SK-N-SH (cell line): ENCODE results near the gene SMOC1. TPM values are rescaled to one million over a fixed set of nuclear protein-coding genes. Genes with fewer than 3 reads are reported as not detected.

ENCODE experiments used
- CTCF ChIA-PET: fragments of 300-600, 350-600 bp; formaldehyde crosslinking; extraction: SDS; loops from one replicate; lab custom pipeline; 2021; lab: Yijun Ruan, JAX
- POLR2A ChIA-PET: fragments of 350-600 bp; sonication (Branson Sonifier 250); formaldehyde crosslinking; extraction: SDS; loops from one replicate; lab custom pipeline; 2020; ENCODE audit warnings: antibody characterized with exemption, inconsistent platforms; lab: Yijun Ruan, JAX
- DNase-seq: peaks from one replicate; pipeline ENCODE4 v3.0.0; 2012
- H2AFZ ChIP-seq: fragments of 200-600 bp; sonication (generic); 2 replicates; pipeline ENCODE4 v1.8.1; 2016; ENCODE audit warnings: antibody characterized with exemption, mild to moderate bottlenecking, low read depth
- H3F3A ChIP-seq: fragments of 200-600 bp; sonication (generic); replicated peaks from 2 replicates; pipeline ENCODE3; 2016; ENCODE audit warnings: antibody characterized with exemption, mild to moderate bottlenecking; ENCODE audit not compliant: insufficient read depth
- H3K27ac ChIP-seq, 2 experiments: fragments of 200-500 bp in 1 of 2; fragments of 200-600 bp in 1 of 2; sonication (Bioruptor generic) in 1 of 2; sonication (generic), shearing (Covaris generic) in 1 of 2; 2 replicates each; pipeline versions ENCODE4 v1.5.1 to v1.6.1; 2014 to 2016; ENCODE audit warnings: low read depth in 2 of 2, inconsistent platforms in 1 of 2, low read length in 1 of 2, mild to moderate bottlenecking in 1 of 2, mixed read lengths in 1 of 2
- H3K27me3 ChIP-seq: fragments of 200-600 bp; sonication (generic), shearing (Covaris generic); 2 replicates; pipeline ENCODE4 v1.6.1; 2016; ENCODE audit warnings: mixed run types; ENCODE audit not compliant: insufficient read depth
- H3K36me3 ChIP-seq, 2 experiments: fragments of 200-500 bp in 1 of 2; fragments of 200-600 bp in 1 of 2; sonication (Bioruptor generic) in 1 of 2; sonication (generic) in 1 of 2; replicated peaks in 1 of 2; 2 replicates each; pipeline versions ENCODE3 to v1.5.1; 2014 to 2016; ENCODE audit warnings: low read length in 1 of 2, mild to moderate bottlenecking in 1 of 2; ENCODE audit not compliant: insufficient read depth in 2 of 2, control insufficient read depth in 1 of 2
- H3K4me1 ChIP-seq, 2 experiments: fragments of 200-500 bp in 1 of 2; fragments of 200-600 bp in 1 of 2; sonication (Bioruptor generic) in 1 of 2; sonication (generic), shearing (Covaris generic) in 1 of 2; 2 replicates each; pipeline versions ENCODE4 v1.5.1 to v1.6.1; 2014 to 2016; ENCODE audit warnings: low read depth in 1 of 2, low read length in 1 of 2, mixed run types in 1 of 2; ENCODE audit not compliant: insufficient read depth in 2 of 2, control insufficient read depth in 1 of 2
- H3K4me2 ChIP-seq: fragments of 200-600 bp; sonication (generic), shearing (Covaris generic); 2 replicates; pipeline ENCODE4 v1.6.1; 2017; ENCODE audit warnings: mixed run types
- H3K4me3 ChIP-seq, 2 experiments: fragments of 200-500 bp in 1 of 2; fragments of 200-600 bp in 1 of 2; sonication (Bioruptor generic) in 1 of 2; sonication (generic), shearing (Covaris generic) in 1 of 2; 2 replicates each; pipeline versions ENCODE4 v1.5.1 to v1.8.1; 2014 to 2016; ENCODE audit warnings: low read depth in 2 of 2, inconsistent platforms in 1 of 2, low read length in 1 of 2, mild to moderate bottlenecking in 1 of 2, mixed read lengths in 1 of 2, moderate library complexity in 1 of 2
- H3K79me2 ChIP-seq: fragments of 200-600 bp; sonication (generic); 2 replicates; pipeline ENCODE4 v1.8.1; 2017; ENCODE audit warnings: mild to moderate bottlenecking; ENCODE audit not compliant: insufficient read depth
- H3K9ac ChIP-seq: fragments of 200-600 bp; sonication (generic); 2 replicates; pipeline ENCODE4 v1.6.1; 2017; ENCODE audit warnings: mixed run types
- H3K9me2 ChIP-seq: fragments of 200-600 bp; sonication (generic); 2 replicates; pipeline ENCODE4 v1.6.1; 2017; ENCODE audit warnings: mixed run types
- H3K9me3 ChIP-seq: fragments of 200-600 bp; sonication (generic); 2 replicates; pipeline ENCODE4 v1.6.1; 2017; ENCODE audit warnings: mixed run types, mild to moderate bottlenecking, moderate library complexity
- H4K20me1 ChIP-seq: fragments of 200-600 bp; sonication (generic); 2 replicates; pipeline ENCODE4 v1.6.1; 2017; ENCODE audit warnings: mild to moderate bottlenecking, mixed run types; ENCODE audit not compliant: insufficient read depth
- CHD2 ChIP-seq: fragments of 150-350 bp; IDR thresholded peaks from 2 replicates; pipeline ENCODE4 v1.6.1; 2018; ENCODE audit warnings: low read length; ENCODE audit not compliant: partially characterized antibody
- ELF1 ChIP-seq: IDR thresholded peaks from 2 replicates; pipeline ENCODE4 v1.4.0; 2012
- EZH2phosphoT487 ChIP-seq: fragments of 200-600 bp; sonication (generic); IDR thresholded peaks from 2 replicates; pipeline ENCODE4 v1.6.1; 2017; ENCODE audit warnings: low read depth, mixed run types, mild to moderate bottlenecking, antibody characterized with exemption, moderate library complexity, borderline replicate concordance
- FOXJ3 ChIP-seq: sonication (generic); formaldehyde crosslinking; IDR thresholded peaks from 2 replicates; pipeline ENCODE4 v1.5.1; 2020; ENCODE audit warnings: mild to moderate bottlenecking, missing genetic modification reagents
- JUND ChIP-seq: IDR thresholded peaks from 2 replicates; pipeline ENCODE4 v1.4.0; 2012
- MAX ChIP-seq: IDR thresholded peaks from 2 replicates; pipeline ENCODE4 v1.4.0; 2012; ENCODE audit warnings: low read depth
- MXI1 ChIP-seq: IDR thresholded peaks from 2 replicates; pipeline ENCODE4 v1.6.1; 2012; ENCODE audit warnings: mild to moderate bottlenecking, low read depth, low read length, improper control_type of control experiment
- NFIC ChIP-seq: IDR thresholded peaks from 2 replicates; pipeline ENCODE4 v1.4.0; 2012; ENCODE audit warnings: borderline replicate concordance
- NRF1 ChIP-seq: IDR thresholded peaks from 2 replicates; pipeline ENCODE4 v1.6.1; 2012; ENCODE audit warnings: low read depth, mild to moderate bottlenecking, low read length
- POLR2AphosphoS5 ChIP-seq: IDR thresholded peaks from 2 replicates; pipeline ENCODE4 v1.6.1; 2012; ENCODE audit warnings: low read depth, low read length
- RAD21 ChIP-seq: IDR thresholded peaks from 2 replicates; pipeline ENCODE4 v1.6.1; 2012; ENCODE audit warnings: mild to moderate bottlenecking, low read length
- RCOR1 ChIP-seq: fragments of 150-350 bp; IDR thresholded peaks from 2 replicates; pipeline ENCODE4 v1.6.1; 2017; ENCODE audit warnings: antibody characterized with exemption, low read length
- RFX5 ChIP-seq: IDR thresholded peaks from 2 replicates; pipeline ENCODE4 v1.6.1; 2012; ENCODE audit warnings: mild to moderate bottlenecking, improper control_type of control experiment, low read length
- RXRA ChIP-seq: IDR thresholded peaks from 2 replicates; pipeline ENCODE4 v1.4.0; 2012; ENCODE audit warnings: low read depth, mild to moderate bottlenecking, borderline replicate concordance
- SMC3 ChIP-seq: IDR thresholded peaks from 2 replicates; pipeline ENCODE4 v1.6.1; 2012; ENCODE audit warnings: low read depth, low read length, improper control_type of control experiment
- TCF12 ChIP-seq: IDR thresholded peaks from 2 replicates; pipeline ENCODE4 v1.4.0; 2012
- USF1 ChIP-seq: IDR thresholded peaks from 2 replicates; pipeline ENCODE4 v1.4.0; 2012; ENCODE audit warnings: low read depth, borderline replicate concordance
- YY1 ChIP-seq: IDR thresholded peaks from 2 replicates; pipeline ENCODE4 v1.4.0; 2012; ENCODE audit warnings: low read depth, mild to moderate bottlenecking
- ZBTB33 ChIP-seq: IDR thresholded peaks from 2 replicates; pipeline ENCODE4 v1.4.0; 2012; ENCODE audit warnings: low read depth, borderline replicate concordance
- WGBS: methylation state at CpG from one replicate; pipeline ENCODE4 v1.1.6; 2017; ENCODE audit warnings: low lambda C conversion rate; 5-methylcytosine and 5-hydroxymethylcytosine counted together
- polyA plus RNA-seq, 3 experiments: library from polyadenylated mRNA; depleted of rRNA; stranded (reverse); fragments of >200 nt; gene quantifications; 2 replicates each; pipeline ENCODE4 v1.2.3, GENCODE V29; 2012

Gene SMOC1
- polyA plus RNA-seq, 1 of the 3 experiments (the other 2 are of a cell fraction): not detected

GRCh38 chr14:70036665-70037064, 157.4 kb downstream of the SMOC1 start:
- WGBS: 50% methylated on average over 1 of the region's 1 CpG
- POLR2A ChIA-PET: no interaction called here
- H3K9ac ChIP-seq: no peak overlapping the region
- H3K79me2 ChIP-seq: no peaks in the 10 kb centered on the region
- no peak overlapping the region for H2AFZ ChIP-seq
- no peak for DNase-seq
- H3K4me3 ChIP-seq: no peak overlapping the region
- TF ChIP-seq NRF1: no peak
- no peak for TF ChIP-seq CHD2
- no peak for TF ChIP-seq EZH2phosphoT487
- no peak for TF ChIP-seq RAD21
- TF ChIP-seq YY1: no peak
- TF ChIP-seq ELF1: no peak
- TF ChIP-seq USF1: no peak
- TF ChIP-seq JUND: no peak
- no peak for TF ChIP-seq NFIC
- no peak for TF ChIP-seq RFX5
- TF ChIP-seq TCF12: no peak
- no peak for TF ChIP-seq ZBTB33
- no peak for TF ChIP-seq MXI1
- no peak for TF ChIP-seq SMC3
- TF ChIP-seq RXRA: no peak
- no peak for TF ChIP-seq RCOR1
- no peak for TF ChIP-seq MAX
- no peak for TF ChIP-seq POLR2AphosphoS5
- no peak for TF ChIP-seq FOXJ3 (CRISPR knock-in tag)
- no peaks in the 10 kb centered on the region for H3K9me2 ChIP-seq
- H3K4me2 ChIP-seq: no peak overlapping the region
- no peaks in the 10 kb centered on the region for H3F3A ChIP-seq
- no peaks in the 10 kb centered on the region for H3K36me3 ChIP-seq
- peaks cover 0 to 3% of the 10 kb centered on the region in 2 experiments; a peak in 1 of 4 replicates for H3K4me1 ChIP-seq
- CTCF ChIA-PET: interaction anchor here (1.6 to 5.9 kb wide), 4 partner anchors 8 to 219 kb away, joined by 3 to 51 read pairs (median 23); no protein-coding TSS in a partner anchor
- H3K9me3 ChIP-seq: no peaks in the 10 kb centered on the region
- no peak overlapping the region for H3K27ac ChIP-seq
- no peaks in the 10 kb centered on the region for H3K27me3 ChIP-seq
- H4K20me1 ChIP-seq: no peaks in the 10 kb centered on the region
